DOHH2 (cell line): ENCODE results near the gene NRXN3.

Source experiments
- H3F3A ChIP-seq: fragments of 200-600 bp; sonication (generic), shearing (Covaris generic); 2 replicates; pipeline ENCODE4 v1.6.0; 2016; ENCODE audit warnings: antibody characterized with exemption, mild to moderate bottlenecking; ENCODE audit not compliant: control insufficient read depth, insufficient read depth
- H3K27ac ChIP-seq: fragments of 200-600 bp; sonication (generic); 2 replicates; pipeline ENCODE4 v1.5.1; 2014; ENCODE audit warnings: low read depth, mild to moderate bottlenecking, low read length, moderate library complexity
- H3K27me3 ChIP-seq: fragments of 200-600 bp; sonication (generic); 2 replicates; pipeline ENCODE4 v1.6.1; 2014; ENCODE audit warnings: mild to moderate bottlenecking, low read length, mixed read lengths; ENCODE audit not compliant: control insufficient read depth
- H3K36me3 ChIP-seq: fragments of 200-600 bp; sonication (generic); 2 replicates; pipeline ENCODE4 v1.6.1; 2014; ENCODE audit warnings: mild to moderate bottlenecking, low read length, moderate library complexity, mixed read lengths; ENCODE audit not compliant: control insufficient read depth
- H3K4me1 ChIP-seq: fragments of 200-600 bp; sonication (generic); 2 replicates; pipeline ENCODE4 v1.6.1; 2014; ENCODE audit warnings: mild to moderate bottlenecking, low read length, mixed read lengths; ENCODE audit not compliant: control insufficient read depth
- H3K4me2 ChIP-seq: fragments of 200-600 bp; sonication (generic); 2 replicates; pipeline ENCODE4 v1.6.0; 2014; ENCODE audit warnings: mild to moderate bottlenecking, low read length, moderate library complexity
- H3K4me3 ChIP-seq: fragments of 200-600 bp; sonication (generic); 2 replicates; pipeline ENCODE4 v1.5.1; 2014; ENCODE audit warnings: mild to moderate bottlenecking, low read length, mixed read lengths
- H3K79me2 ChIP-seq: fragments of 200-600 bp; sonication (generic); 2 replicates; pipeline ENCODE4 v1.6.1; 2014; ENCODE audit warnings: mild to moderate bottlenecking, low read length, mixed read lengths; ENCODE audit not compliant: control insufficient read depth
- H3K9me2 ChIP-seq: fragments of 200-600 bp; sonication (generic); replicated peaks from 2 replicates; pipeline ENCODE4 v1.6.1; 2014; ENCODE audit warnings: mild to moderate bottlenecking, low read length, mixed read lengths; ENCODE audit not compliant: control insufficient read depth
- H3K9me3 ChIP-seq: fragments of 200-600 bp; sonication (generic); 2 replicates; pipeline ENCODE4 v1.6.1; 2014; ENCODE audit warnings: antibody characterized with exemption, low read length, mixed read lengths; ENCODE audit not compliant: control insufficient read depth, insufficient read depth
- H4K20me1 ChIP-seq: fragments of 200-600 bp; sonication (generic); 2 replicates; pipeline ENCODE4 v1.6.0; 2014; ENCODE audit warnings: low read depth, mild to moderate bottlenecking, antibody characterized with exemption, low read length, moderate library complexity; ENCODE audit not compliant: control insufficient read depth, insufficient read depth
- EZH2phosphoT487 ChIP-seq: fragments of 200-600 bp; sonication (generic); IDR thresholded peaks from 2 replicates; pipeline ENCODE4 v1.6.1; 2017; ENCODE audit warnings: borderline replicate concordance, mild to moderate bottlenecking, antibody characterized with exemption, low read length, moderate library complexity, mixed read lengths
- TF ChIP-seq, protein P1 (sequence below): fragments of 200-600 bp; sonication (generic); IDR thresholded peaks from one replicate; pipeline ENCODE4 v1.5.1; 2014; ENCODE audit warnings: antibody characterized with exemption, mild to moderate bottlenecking, low read depth, low read length; ENCODE audit not compliant: poor library complexity, severe bottlenecking

NRXN3 gene

DNA sequence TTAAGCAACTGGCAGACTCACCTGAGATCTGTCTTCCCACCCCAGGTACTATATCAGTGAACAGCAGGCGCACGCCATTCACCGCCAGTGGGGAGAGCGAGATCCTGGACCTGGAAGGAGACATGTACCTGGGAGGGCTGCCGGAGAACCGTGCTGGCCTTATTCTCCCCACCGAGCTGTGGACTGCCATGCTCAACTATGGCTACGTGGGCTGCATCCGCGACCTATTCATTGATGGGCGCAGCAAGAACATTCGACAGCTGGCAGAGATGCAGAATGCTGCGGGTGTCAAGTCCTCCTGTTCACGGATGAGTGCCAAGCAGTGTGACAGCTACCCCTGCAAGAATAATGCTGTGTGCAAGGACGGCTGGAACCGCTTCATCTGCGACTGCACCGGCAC, 544.5 kb downstream of the NRXN3 start:
- H3K27me3 ChIP-seq: no peaks in the 10 kb centered on the region; the same call in 1 of the 2 replicates
- no peaks in the 10 kb centered on the region for H3K4me1 ChIP-seq
- H3K4me2 ChIP-seq: no peak overlapping the region
- H3K36me3 ChIP-seq: no peaks in the 10 kb centered on the region
- no peaks in the 10 kb centered on the region for H3K9me2 ChIP-seq
- no peaks in the 10 kb centered on the region for H3K9me3 ChIP-seq
- TF ChIP-seq, protein P1, sequence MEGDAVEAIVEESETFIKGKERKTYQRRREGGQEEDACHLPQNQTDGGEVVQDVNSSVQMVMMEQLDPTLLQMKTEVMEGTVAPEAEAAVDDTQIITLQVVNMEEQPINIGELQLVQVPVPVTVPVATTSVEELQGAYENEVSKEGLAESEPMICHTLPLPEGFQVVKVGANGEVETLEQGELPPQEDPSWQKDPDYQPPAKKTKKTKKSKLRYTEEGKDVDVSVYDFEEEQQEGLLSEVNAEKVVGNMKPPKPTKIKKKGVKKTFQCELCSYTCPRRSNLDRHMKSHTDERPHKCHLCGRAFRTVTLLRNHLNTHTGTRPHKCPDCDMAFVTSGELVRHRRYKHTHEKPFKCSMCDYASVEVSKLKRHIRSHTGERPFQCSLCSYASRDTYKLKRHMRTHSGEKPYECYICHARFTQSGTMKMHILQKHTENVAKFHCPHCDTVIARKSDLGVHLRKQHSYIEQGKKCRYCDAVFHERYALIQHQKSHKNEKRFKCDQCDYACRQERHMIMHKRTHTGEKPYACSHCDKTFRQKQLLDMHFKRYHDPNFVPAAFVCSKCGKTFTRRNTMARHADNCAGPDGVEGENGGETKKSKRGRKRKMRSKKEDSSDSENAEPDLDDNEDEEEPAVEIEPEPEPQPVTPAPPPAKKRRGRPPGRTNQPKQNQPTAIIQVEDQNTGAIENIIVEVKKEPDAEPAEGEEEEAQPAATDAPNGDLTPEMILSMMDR: no peak
- TF ChIP-seq EZH2phosphoT487: no peak
- H4K20me1 ChIP-seq: no peaks in the 10 kb centered on the region
- H3K27ac ChIP-seq: no peak overlapping the region
- no peak overlapping the region for H3K4me3 ChIP-seq
- H3F3A ChIP-seq: no peaks in the 10 kb centered on the region
- no peaks in the 10 kb centered on the region for H3K79me2 ChIP-seq

DNA sequence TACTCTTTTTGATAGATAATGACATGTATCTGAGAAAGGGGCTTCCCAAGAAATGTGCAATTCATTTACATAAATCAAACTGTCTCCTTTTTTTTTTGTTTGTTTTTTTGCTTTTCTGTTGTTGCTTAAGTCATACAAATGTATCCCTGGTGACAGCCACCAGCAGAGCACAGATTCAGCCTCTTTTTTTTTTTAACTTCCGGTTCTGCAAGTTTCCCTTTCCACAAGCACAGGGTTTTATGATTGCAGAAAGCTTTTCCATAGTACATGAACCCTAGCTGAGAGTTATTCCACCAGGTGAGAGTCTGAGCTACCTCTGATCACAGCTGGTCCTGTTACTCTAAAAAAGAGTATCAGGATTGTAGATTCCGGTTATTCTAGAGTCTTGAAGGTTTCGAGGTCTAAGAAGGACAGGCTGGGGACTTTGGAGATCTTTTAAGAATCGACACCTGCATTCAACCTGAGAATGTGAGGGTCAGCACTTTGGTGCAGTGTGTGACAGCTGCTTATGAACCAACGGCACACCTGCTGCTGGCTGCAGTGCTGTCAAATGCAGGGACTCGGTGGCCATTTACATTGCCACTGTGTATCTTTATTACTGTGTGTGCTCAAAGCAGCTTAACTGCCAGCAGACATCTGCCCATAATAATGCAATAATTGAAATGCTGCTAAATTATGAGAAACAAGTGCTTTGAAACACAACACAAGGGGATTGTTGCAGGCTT, 551.7 kb downstream of the NRXN3 start:
- H3K9me2 ChIP-seq: no peaks in the 10 kb centered on the region
- no peaks in the 10 kb centered on the region for H3K4me1 ChIP-seq
- H3K36me3 ChIP-seq: no peaks in the 10 kb centered on the region
- no peak overlapping the region for H3K4me3 ChIP-seq
- no peaks in the 10 kb centered on the region for H3K9me3 ChIP-seq
- TF ChIP-seq, protein P1: no peak
- TF ChIP-seq EZH2phosphoT487: no peak
- no peaks in the 10 kb centered on the region; the same call in 1 of the 2 replicates for H3K27me3 ChIP-seq
- no peak overlapping the region for H3K27ac ChIP-seq
- H3K79me2 ChIP-seq: no peaks in the 10 kb centered on the region
- no peak overlapping the region for H3K4me2 ChIP-seq
- no peaks in the 10 kb centered on the region for H4K20me1 ChIP-seq
- no peaks in the 10 kb centered on the region for H3F3A ChIP-seq

DNA sequence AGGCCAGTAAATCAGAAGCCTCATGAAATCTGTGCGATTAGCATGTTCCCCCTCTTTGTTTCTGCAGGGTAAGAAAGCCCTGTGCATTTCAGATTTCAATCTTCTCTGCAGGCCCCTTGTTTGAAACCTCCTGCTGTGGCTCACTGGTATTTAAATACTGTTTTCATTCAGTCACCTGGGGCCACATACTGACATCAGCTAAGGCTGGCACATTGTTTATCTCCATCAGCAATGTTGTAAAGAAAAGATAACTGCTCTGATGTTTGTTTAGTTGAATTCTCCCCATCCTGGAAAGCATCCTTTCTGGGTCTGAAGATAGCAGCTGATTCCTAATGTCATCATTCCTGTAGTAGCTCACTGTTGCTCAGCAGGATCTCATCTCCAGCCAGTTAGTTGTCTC, 554.9 kb downstream of the NRXN3 start:
- Histone ChIP-seq H3K9me2 (no peaks in the 10 kb centered on the region), H3K4me3 (no peak overlapping the region), H3K4me1 (no peaks in the 10 kb centered on the region), H3K27me3 (no peaks in the 10 kb centered on the region), H3K36me3 (no peaks in the 10 kb centered on the region), H3F3A (no peaks in the 10 kb centered on the region), H3K27ac (no peak overlapping the region), H3K9me3 (no peaks in the 10 kb centered on the region), H3K4me2 (no peak overlapping the region), H3K79me2 (no peaks in the 10 kb centered on the region), H4K20me1 (no peaks in the 10 kb centered on the region)
- no peak for TF ChIP-seq EZH2phosphoT487
- TF ChIP-seq, protein P1: no peak
